DOHH2 (cell line): ENCODE results near the gene GPRC5B.

Experiments
- H3F3A ChIP-seq: fragments of 200-600 bp; sonication (generic), shearing (Covaris generic); 2 replicates; pipeline ENCODE4 v1.6.0; 2016; ENCODE audit warnings: antibody characterized with exemption, mild to moderate bottlenecking; ENCODE audit not compliant: control insufficient read depth, insufficient read depth
- H3K27ac ChIP-seq: fragments of 200-600 bp; sonication (generic); 2 replicates; pipeline ENCODE4 v1.5.1; 2014; ENCODE audit warnings: low read depth, mild to moderate bottlenecking, low read length, moderate library complexity
- H3K27me3 ChIP-seq: fragments of 200-600 bp; sonication (generic); 2 replicates; pipeline ENCODE4 v1.6.1; 2014; ENCODE audit warnings: mild to moderate bottlenecking, low read length, mixed read lengths; ENCODE audit not compliant: control insufficient read depth
- H3K36me3 ChIP-seq: fragments of 200-600 bp; sonication (generic); 2 replicates; pipeline ENCODE4 v1.6.1; 2014; ENCODE audit warnings: mild to moderate bottlenecking, low read length, moderate library complexity, mixed read lengths; ENCODE audit not compliant: control insufficient read depth
- H3K4me1 ChIP-seq: fragments of 200-600 bp; sonication (generic); 2 replicates; pipeline ENCODE4 v1.6.1; 2014; ENCODE audit warnings: mild to moderate bottlenecking, low read length, mixed read lengths; ENCODE audit not compliant: control insufficient read depth
- H3K4me2 ChIP-seq: fragments of 200-600 bp; sonication (generic); 2 replicates; pipeline ENCODE4 v1.6.0; 2014; ENCODE audit warnings: mild to moderate bottlenecking, low read length, moderate library complexity
- H3K4me3 ChIP-seq: fragments of 200-600 bp; sonication (generic); 2 replicates; pipeline ENCODE4 v1.5.1; 2014; ENCODE audit warnings: mild to moderate bottlenecking, low read length, mixed read lengths
- H3K79me2 ChIP-seq: fragments of 200-600 bp; sonication (generic); 2 replicates; pipeline ENCODE4 v1.6.1; 2014; ENCODE audit warnings: mild to moderate bottlenecking, low read length, mixed read lengths; ENCODE audit not compliant: control insufficient read depth
- H3K9me2 ChIP-seq: fragments of 200-600 bp; sonication (generic); replicated peaks from 2 replicates; pipeline ENCODE4 v1.6.1; 2014; ENCODE audit warnings: mild to moderate bottlenecking, low read length, mixed read lengths; ENCODE audit not compliant: control insufficient read depth
- H3K9me3 ChIP-seq: fragments of 200-600 bp; sonication (generic); 2 replicates; pipeline ENCODE4 v1.6.1; 2014; ENCODE audit warnings: antibody characterized with exemption, low read length, mixed read lengths; ENCODE audit not compliant: control insufficient read depth, insufficient read depth
- H4K20me1 ChIP-seq: fragments of 200-600 bp; sonication (generic); 2 replicates; pipeline ENCODE4 v1.6.0; 2014; ENCODE audit warnings: low read depth, mild to moderate bottlenecking, antibody characterized with exemption, low read length, moderate library complexity; ENCODE audit not compliant: control insufficient read depth, insufficient read depth
- CTCF ChIP-seq: fragments of 200-600 bp; sonication (generic); IDR thresholded peaks from one replicate; pipeline ENCODE4 v1.5.1; 2014; ENCODE audit warnings: antibody characterized with exemption, mild to moderate bottlenecking, low read depth, low read length; ENCODE audit not compliant: poor library complexity, severe bottlenecking
- EZH2phosphoT487 ChIP-seq: fragments of 200-600 bp; sonication (generic); IDR thresholded peaks from 2 replicates; pipeline ENCODE4 v1.6.1; 2017; ENCODE audit warnings: borderline replicate concordance, mild to moderate bottlenecking, antibody characterized with exemption, low read length, moderate library complexity, mixed read lengths

Gene GPRC5B

GRCh38 chr16:19919142-19919541 is 34.5 kb upstream of the GPRC5B start:
- Histone ChIP-seq H3K27me3 (no peaks in the 10 kb centered on the region), H3K9me3 (no peaks in the 10 kb centered on the region), H3K4me3 (no peak overlapping the region), H3K9me2 (no peaks in the 10 kb centered on the region), H3K36me3 (no peaks in the 10 kb centered on the region), H3K79me2 (no peaks in the 10 kb centered on the region), H3K4me2 (no peak overlapping the region), H3F3A (no peaks in the 10 kb centered on the region), H3K4me1 (no peaks in the 10 kb centered on the region), H4K20me1 (no peaks in the 10 kb centered on the region), H3K27ac (no peak overlapping the region)
- no peak for TF ChIP-seq EZH2phosphoT487
- no peak for TF ChIP-seq CTCF

- no peak overlapping the region for H3K4me2 ChIP-seq
- no peaks in the 10 kb centered on the region for H3K27me3 ChIP-seq
- H4K20me1 ChIP-seq: no peaks in the 10 kb centered on the region
- no peak overlapping the region for H3K4me3 ChIP-seq
- TF ChIP-seq CTCF (no peak), EZH2phosphoT487 (no peak)
- H3K27ac ChIP-seq: no peak overlapping the region
- H3K4me1 ChIP-seq: no peaks in the 10 kb centered on the region
- H3K9me3 ChIP-seq: no peaks in the 10 kb centered on the region
- H3K9me2 ChIP-seq: no peaks in the 10 kb centered on the region
- no peaks in the 10 kb centered on the region for H3K36me3 ChIP-seq
- H3F3A ChIP-seq: no peaks in the 10 kb centered on the region
- no peaks in the 10 kb centered on the region for H3K79me2 ChIP-seq
Measured at GRCh38 chr16:19916064-19916463, 31.4 kb upstream of the GPRC5B start.

GRCh38 chr16:19914877-19915276 is 30.2 kb upstream of the GPRC5B start:
- Histone ChIP-seq H3K4me3 (no peak overlapping the region), H3K4me2 (no peak overlapping the region), H3K4me1 (no peaks in the 10 kb centered on the region), H3K27me3 (no peaks in the 10 kb centered on the region), H3K27ac (no peak overlapping the region), H3K36me3 (no peaks in the 10 kb centered on the region), H3K9me2 (no peaks in the 10 kb centered on the region), H3F3A (no peaks in the 10 kb centered on the region), H3K9me3 (no peaks in the 10 kb centered on the region), H4K20me1 (no peaks in the 10 kb centered on the region), H3K79me2 (no peaks in the 10 kb centered on the region)
- TF ChIP-seq EZH2phosphoT487 (no peak), CTCF (no peak)

- no peaks in the 10 kb centered on the region for H3K9me2 ChIP-seq
- no peaks in the 10 kb centered on the region for H3K9me3 ChIP-seq
- H3K27me3 ChIP-seq: no peaks in the 10 kb centered on the region
- H3K79me2 ChIP-seq: no peaks in the 10 kb centered on the region
- H3K27ac ChIP-seq: no peak overlapping the region
- no peak overlapping the region for H3K4me2 ChIP-seq
- no peaks in the 10 kb centered on the region for H3K4me1 ChIP-seq
- H4K20me1 ChIP-seq: no peaks in the 10 kb centered on the region
- no peaks in the 10 kb centered on the region for H3F3A ChIP-seq
- no peak overlapping the region for H3K4me3 ChIP-seq
- H3K36me3 ChIP-seq: no peaks in the 10 kb centered on the region
- TF ChIP-seq CTCF: no peak
- TF ChIP-seq EZH2phosphoT487: no peak
Measured at GRCh38 chr16:19913340-19913645, 28.6 kb upstream of the GPRC5B start.
